ENCODE results near the gene ENO2. TPM values are rescaled to one million over a fixed set of nuclear protein-coding genes. Genes with fewer than 3 reads are reported as not detected.

The ENO2 gene
- total RNA-seq, 1 donor from 2014 or later = 120 TPM

Other genes starting within 250 kb of the ENO2 start
- gene ZNF384, start 225.2 kb upstream of the ENO2 start, total RNA-seq = 86.1 and 91.5 TPM in 2 replicates
- gene PIANP, start 213.8 kb upstream of the ENO2 start, total RNA-seq = not detected in 2 replicates
- gene COPS7A, start 190.5 kb upstream of the ENO2 start, total RNA-seq = 23.5 and 26.6 TPM in 2 replicates
- gene MLF2, start 161.4 kb upstream of the ENO2 start, total RNA-seq = 92.7 and 94.4 TPM in 2 replicates
- gene PTMS, start 148.2 kb upstream of the ENO2 start, total RNA-seq = 95.4 and 98.5 TPM in 2 replicates
- gene LAG3, start 142.1 kb upstream of the ENO2 start, total RNA-seq = 11.8 and 12.2 TPM in 2 replicates
- 226 and 232 TPM in 2 replicates for gene CD4, start 125.1 kb upstream of the ENO2 start, total RNA-seq
- 0.18 and 0.32 TPM in 2 replicates for gene GPR162, start 92.8 kb upstream of the ENO2 start, total RNA-seq
- 0.73 and 1.3 TPM in 2 replicates for gene P3H3, start 86.2 kb upstream of the ENO2 start, total RNA-seq
- gene GNB3, start 73.7 kb upstream of the ENO2 start, total RNA-seq = 0.39 and 0.43 TPM in 2 replicates
- 77.3 and 78.4 TPM in 2 replicates for gene CDCA3, start 63.3 kb upstream of the ENO2 start, total RNA-seq
- 126 and 138 TPM in 2 replicates for gene USP5, start 62.4 kb upstream of the ENO2 start, total RNA-seq
- 1,157 and 1,161 TPM in 2 replicates for gene TPI1, start 47.0 kb upstream of the ENO2 start, total RNA-seq
- 14.0 and 14.6 TPM in 2 replicates for gene SPSB2, start 41.3 kb upstream of the ENO2 start, total RNA-seq
- 4.7 and 5.0 TPM in 2 replicates for gene LRRC23, start 9.8 kb upstream of the ENO2 start, total RNA-seq
- 35.9 and 37.0 TPM in 2 replicates for gene ATN1, start 13.4 kb downstream of the ENO2 start, total RNA-seq
- not detected in 2 replicates for gene RNU7-1, start 29.2 kb downstream of the ENO2 start, total RNA-seq
- gene C12orf57, start 29.4 kb downstream of the ENO2 start, total RNA-seq = 135 and 161 TPM in 2 replicates
- gene PTPN6, start 36.8 kb downstream of the ENO2 start, total RNA-seq = 255 and 267 TPM in 2 replicates
- gene PHB2, start 56.1 kb downstream of the ENO2 start, total RNA-seq = 242 and 243 TPM in 2 replicates
- gene EMG1, start 56.3 kb downstream of the ENO2 start, total RNA-seq = 67.4 and 69.6 TPM in 2 replicates
- gene LPCAT3, start 103.9 kb downstream of the ENO2 start, total RNA-seq = 32.7 and 33.3 TPM in 2 replicates
- 2.2 TPM in 2 replicates for gene C1S, start 146.1 kb downstream of the ENO2 start, total RNA-seq
- 2.6 and 4.0 TPM in 2 replicates for gene C1R, start 177.9 kb downstream of the ENO2 start, total RNA-seq
- 28.4 and 28.9 TPM in 2 replicates for gene C1RL, start 194.6 kb downstream of the ENO2 start, total RNA-seq
- 0.50 and 0.84 TPM in 2 replicates for gene RBP5, start 214.3 kb downstream of the ENO2 start, total RNA-seq
- gene CLSTN3, start 215.8 kb downstream of the ENO2 start, total RNA-seq = 80.3 and 81.9 TPM in 2 replicates

Data from T-helper 2 cell treated with Interferon-gamma antibody and Interleukin-4, amounts not matched to agents 100 ng/mL and 5 ng/mL, for 36 hours (primary cell).